Smooth muscle cell of the brain vasculature (primary cell): ENCODE results near the gene ZBTB16.
"Not testable (repeated sequence)": the region's sequence is repeated elsewhere in the genome, so short reads cannot be mapped to it uniquely, and the experiment has no call there.

Experiments
- DNase-seq: peaks from one replicate; pipeline ENCODE4 v3.0.0-alpha.2; 2012; ENCODE audit warnings: low read depth, low spot score

The ZBTB16 gene

GRCh38 chr11:114044042-114044871 lies 15.3 kb upstream of the ZBTB16 start:
- DNase-seq, result peak; percentile 90

DNA sequence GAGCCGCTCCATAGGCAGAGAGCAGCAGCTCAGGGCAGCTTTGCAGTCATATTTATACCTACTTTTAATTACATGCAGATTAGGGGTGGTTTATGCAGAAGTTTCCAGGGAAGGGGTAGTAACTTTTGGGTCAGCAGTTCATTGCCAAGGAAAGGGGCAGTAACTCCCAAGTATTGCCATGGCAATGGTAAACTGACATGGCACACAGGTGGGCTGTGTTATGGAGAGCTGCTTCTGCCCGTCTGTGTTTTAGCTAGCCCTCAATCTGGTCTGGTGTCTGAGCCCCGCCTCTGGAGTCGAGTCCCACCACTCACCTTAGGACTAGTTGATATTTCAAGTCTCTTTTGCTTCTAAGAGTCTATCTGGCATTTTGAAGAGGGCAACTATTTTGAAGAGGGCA lies 12.2 kb upstream of the ZBTB16 start:
- no peak for DNase-seq

GRCh38 chr11:114049050-114049449 lies 10.5 kb upstream of the ZBTB16 start:
- no peak for DNase-seq

DNA sequence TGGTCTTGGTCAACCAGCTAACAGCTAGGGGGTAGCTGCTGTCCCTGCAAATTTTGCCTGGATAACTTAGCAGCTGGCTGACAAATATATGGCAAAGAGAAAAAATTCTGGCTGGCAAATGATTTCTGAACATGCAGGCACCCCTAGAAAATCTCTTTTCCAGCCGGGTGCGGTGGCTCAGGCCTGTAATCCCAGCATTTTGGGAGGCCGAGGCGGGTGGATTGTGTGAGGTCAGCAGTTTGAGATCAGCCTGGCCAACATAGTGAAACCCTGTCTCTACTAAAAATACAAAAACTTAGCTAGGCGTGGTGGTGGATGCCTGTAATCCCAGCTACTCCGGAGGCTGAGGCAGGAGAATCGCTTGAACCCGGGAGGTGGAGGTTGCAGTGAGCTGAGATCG lies 9.7 kb upstream of the ZBTB16 start:
- DNase-seq, result not testable (repeated sequence)

DNA sequence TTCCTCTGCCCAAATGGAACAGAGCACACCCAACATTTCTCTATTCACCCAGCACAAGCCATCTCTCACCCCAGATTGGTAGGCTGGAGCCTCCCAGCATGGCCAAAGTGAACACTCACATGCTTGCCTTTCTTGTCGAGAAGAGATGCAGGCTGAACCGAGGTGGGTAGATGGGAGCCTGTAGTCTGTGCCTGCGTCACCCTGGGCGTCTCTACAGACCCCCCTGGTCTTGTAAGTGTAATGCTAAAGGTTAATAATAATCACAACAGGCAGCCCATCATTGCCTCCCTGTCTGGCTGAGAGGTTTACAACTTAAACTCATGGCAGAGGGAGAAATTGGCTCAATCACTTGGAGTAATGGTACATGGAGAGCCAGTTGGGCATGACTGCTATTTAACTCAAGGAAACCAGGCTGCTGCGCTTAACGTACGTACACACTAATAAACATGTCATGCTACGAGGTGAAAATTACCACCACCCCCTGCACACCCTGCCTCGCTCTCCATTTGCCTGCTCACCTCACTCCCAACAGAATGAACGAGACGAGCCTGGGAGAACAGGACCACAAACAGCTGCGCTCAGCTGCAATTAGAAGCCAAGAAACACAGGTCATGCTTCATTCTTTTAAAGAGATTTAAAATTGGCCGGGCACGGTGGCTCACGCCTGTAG lies 9.1 kb upstream of the ZBTB16 start:
- DNase-seq, result no peak

GRCh38 chr11:114051558-114051957 lies 8.0 kb upstream of the ZBTB16 start:
- DNase-seq, result no peak

DNA sequence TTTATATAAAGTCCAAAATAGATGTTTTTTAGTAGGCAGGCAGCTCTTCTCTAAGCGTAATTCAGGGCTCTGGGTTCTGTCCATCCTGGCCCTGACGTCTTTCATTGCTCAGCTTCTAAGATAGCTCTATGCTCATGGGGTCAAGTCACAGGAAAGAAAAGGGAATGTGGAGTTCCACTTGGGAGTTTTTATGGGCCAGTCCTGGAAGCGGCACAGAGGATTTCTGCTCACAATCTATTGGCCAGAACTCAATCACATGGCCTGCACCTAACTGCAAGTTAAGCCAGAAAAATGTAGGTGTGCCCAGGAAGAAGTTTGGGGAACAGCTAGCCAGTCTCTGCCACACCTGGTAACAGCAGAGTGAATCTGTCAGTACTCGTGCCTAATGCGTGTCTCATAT lies 7.4 kb upstream of the ZBTB16 start:
- no peak for DNase-seq

GRCh38 chr11:114053406-114053805 lies 6.1 kb upstream of the ZBTB16 start:
- DNase-seq, result no peak

GRCh38 chr11:114054806-114055205 lies 4.7 kb upstream of the ZBTB16 start:
- DNase-seq, result no peak

- no peak for DNase-seq
These were observed 3.1 kb upstream of the ZBTB16 start for GRCh38 chr11:114056409-114056808.

DNA sequence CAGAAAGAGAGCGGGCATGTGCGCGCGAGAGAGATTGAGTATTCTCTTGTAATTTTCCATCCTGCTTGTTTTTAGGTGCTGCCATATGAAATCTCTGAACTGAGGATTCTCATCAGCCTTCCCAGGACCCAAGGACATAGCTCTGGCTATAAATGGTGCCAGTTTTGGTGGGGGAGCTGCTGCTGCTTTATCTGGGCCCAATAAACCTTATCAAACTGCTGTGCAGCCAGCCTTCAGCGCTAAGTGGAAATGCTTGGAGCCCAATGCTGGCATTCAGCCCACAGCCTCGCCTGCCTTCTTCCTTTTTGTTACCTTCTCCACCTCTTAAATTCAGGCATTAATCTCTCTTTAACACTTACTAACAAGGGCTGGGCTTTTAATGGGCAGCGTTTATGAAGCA lies 2.4 kb upstream of the ZBTB16 start:
- DNase-seq, result no peak

DNA sequence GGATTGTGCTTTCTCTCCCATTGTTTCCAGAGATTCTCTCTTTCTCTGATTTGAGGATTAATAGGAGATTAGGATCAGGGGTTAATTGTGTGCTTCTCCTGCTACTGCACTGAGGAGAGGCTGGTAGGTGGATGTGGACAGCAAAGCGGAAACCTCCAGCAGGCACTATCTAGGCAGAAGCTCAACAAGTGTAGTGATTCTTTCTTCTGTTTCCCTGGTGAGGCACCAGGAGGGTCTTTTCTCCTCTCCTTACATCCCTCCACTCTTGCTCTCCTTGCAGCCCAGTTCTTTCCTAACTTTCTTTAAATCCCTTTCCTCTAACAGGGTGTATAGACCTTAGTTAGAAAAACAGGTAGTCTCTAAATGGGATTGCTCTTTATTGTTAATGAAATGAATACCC lies 1.9 kb upstream of the ZBTB16 start:
- no peak for DNase-seq

GRCh38 chr11:114058026-114058706 lies 1.3 kb upstream of the ZBTB16 start:
- DNase-seq, result no peak

- no peak for DNase-seq
These were observed 637 bp upstream of the ZBTB16 start for GRCh38 chr11:114058871-114059277.

DNA sequence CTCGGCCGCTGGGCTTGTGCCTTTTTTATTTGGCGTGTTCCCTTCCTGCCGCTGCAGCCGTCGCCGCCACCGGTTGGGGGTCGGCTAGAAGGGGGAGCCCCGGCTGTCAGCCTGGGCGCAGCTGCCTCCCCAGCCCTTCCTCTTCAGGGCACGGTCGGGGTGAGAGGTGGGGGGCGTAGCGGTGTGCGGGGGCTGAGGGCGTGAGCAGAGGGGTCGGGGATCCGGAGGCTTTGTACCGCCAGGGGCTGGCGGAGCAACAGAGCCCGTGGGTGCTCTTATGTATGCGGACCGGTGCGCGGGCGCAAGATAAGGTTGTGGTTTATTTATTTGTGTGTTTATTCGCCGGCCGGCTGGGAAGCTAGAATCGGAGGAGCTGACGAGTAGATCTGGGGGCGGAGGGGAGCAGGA lies 477 bp downstream of the ZBTB16 start:
- DNase-seq, result no peak

- no peak for DNase-seq
These were observed 1.0 kb downstream of the ZBTB16 start for GRCh38 chr11:114060392-114061047.

DNA sequence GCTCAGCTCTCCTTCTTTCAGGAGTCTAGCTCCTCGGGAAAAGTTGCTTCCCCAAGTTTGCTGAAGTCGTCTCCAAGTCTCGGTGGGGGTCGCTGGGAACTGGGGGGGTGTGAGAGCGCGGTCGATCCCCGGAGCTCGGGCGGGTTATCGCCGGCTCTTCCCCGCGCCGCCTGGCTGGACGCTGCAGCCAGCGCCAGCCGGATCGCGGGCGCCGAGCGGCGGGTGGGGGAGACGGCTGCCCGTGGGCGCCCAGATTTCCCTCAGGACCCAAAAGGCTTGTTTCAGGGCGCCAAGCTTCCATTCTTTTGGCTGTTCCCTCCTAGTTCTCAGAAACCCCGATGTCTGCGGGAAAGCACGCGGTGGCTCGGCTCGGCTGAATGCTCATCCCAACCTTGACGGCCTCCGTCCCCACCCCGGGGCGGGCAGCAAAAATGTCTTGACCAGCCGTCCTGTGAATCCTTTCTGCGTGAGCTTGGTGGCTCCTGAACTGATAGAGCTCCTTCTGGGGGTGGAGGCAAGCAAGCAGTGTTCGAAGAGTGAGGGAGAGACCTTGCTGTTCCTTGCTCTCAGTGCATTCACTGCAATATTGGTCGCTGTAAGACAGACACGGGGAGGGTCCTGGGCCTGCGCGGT lies 1.7 kb downstream of the ZBTB16 start:
- no peak for DNase-seq

- no peak for DNase-seq
These were observed 2.2 kb downstream of the ZBTB16 start for GRCh38 chr11:114061681-114062049.

- DNase-seq, result no peak
These were observed 2.8 kb downstream of the ZBTB16 start for GRCh38 chr11:114062272-114062671.

DNA sequence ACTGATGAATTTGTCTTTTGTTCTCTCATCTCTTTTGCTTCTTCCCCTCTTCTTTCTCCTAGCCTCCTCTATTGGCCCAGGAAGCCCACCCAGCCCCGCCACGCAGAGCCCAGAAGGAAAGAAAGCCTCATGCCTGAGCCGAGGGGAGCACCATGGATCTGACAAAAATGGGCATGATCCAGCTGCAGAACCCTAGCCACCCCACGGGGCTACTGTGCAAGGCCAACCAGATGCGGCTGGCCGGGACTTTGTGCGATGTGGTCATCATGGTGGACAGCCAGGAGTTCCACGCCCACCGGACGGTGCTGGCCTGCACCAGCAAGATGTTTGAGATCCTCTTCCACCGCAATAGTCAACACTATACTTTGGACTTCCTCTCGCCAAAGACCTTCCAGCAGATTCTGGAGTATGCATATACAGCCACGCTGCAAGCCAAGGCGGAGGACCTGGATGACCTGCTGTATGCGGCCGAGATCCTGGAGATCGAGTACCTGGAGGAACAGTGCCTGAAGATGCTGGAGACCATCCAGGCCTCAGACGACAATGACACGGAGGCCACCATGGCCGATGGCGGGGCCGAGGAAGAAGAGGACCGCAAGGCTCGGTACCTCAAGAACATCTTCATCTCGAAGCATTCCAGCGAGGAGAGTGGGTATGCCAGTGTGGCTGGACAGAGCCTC lies 3.8 kb downstream of the ZBTB16 start:
- no peak for DNase-seq

GRCh38 chr11:114063829-114064201 lies 4.3 kb downstream of the ZBTB16 start:
- no peak for DNase-seq
